Activated effector memory CD4-positive, alpha-beta T cell treated with Interleukin-2 at 50 U/mL for 16 hours (primary cell): ENCODE results near the gene SIL1.
"Not testable (repeated sequence)": the region's sequence is repeated elsewhere in the genome, so short reads cannot be mapped to it uniquely, and the experiment has no call there.

Source experiments
- DNase-seq: peaks from one replicate; pipeline ENCODE4 v3.0.0-alpha.2; 2020

Gene SIL1

GRCh38 chr5:139104577-139105276 lies 93.4 kb downstream of the SIL1 start:
- DNase-seq, result no peak

- DNase-seq, result no peak
These were observed 94.4 kb downstream of the SIL1 start for GRCh38 chr5:139103762-139104161.

GRCh38 chr5:139100825-139101224 lies 97.3 kb downstream of the SIL1 start:
- DNase-seq, result no peak

GRCh38 chr5:139094154-139095131 lies 103.7 kb downstream of the SIL1 start:
- no peak for DNase-seq

- DNase-seq, result no peak
These were observed 105.3 kb downstream of the SIL1 start for GRCh38 chr5:139092741-139093343.

- DNase-seq, result no peak
These were observed 106.6 kb downstream of the SIL1 start for GRCh38 chr5:139091439-139092156.

GRCh38 chr5:139090581-139090980 lies 107.6 kb downstream of the SIL1 start:
- DNase-seq, result no peak

GRCh38 chr5:139088024-139088423 lies 110.1 kb downstream of the SIL1 start:
- DNase-seq, result no peak

- no peak for DNase-seq
These were observed 115.2 kb downstream of the SIL1 start for GRCh38 chr5:139082813-139083498.

- no peak for DNase-seq
These were observed 118.1 kb downstream of the SIL1 start for GRCh38 chr5:139079991-139080610.

- DNase-seq, result no peak
These were observed 118.8 kb downstream of the SIL1 start for GRCh38 chr5:139079225-139079990.

- no peak for DNase-seq
These were observed 119.8 kb downstream of the SIL1 start for GRCh38 chr5:139078345-139078744.

- no peak for DNase-seq
These were observed 120.3 kb downstream of the SIL1 start for GRCh38 chr5:139077899-139078298.

GRCh38 chr5:139076111-139076510 lies 122.1 kb downstream of the SIL1 start:
- DNase-seq, result no peak

- no peak for DNase-seq
These were observed 122.8 kb downstream of the SIL1 start for GRCh38 chr5:139075066-139076050.

- not testable (repeated sequence) for DNase-seq
These were observed 124.2 kb downstream of the SIL1 start for GRCh38 chr5:139073956-139074355.

GRCh38 chr5:139068494-139069151 lies 129.5 kb downstream of the SIL1 start:
- DNase-seq, result no peak

- DNase-seq, result no peak
These were observed 130.1 kb downstream of the SIL1 start for GRCh38 chr5:139068060-139068459.

GRCh38 chr5:139065306-139065705 lies 132.9 kb downstream of the SIL1 start:
- no peak for DNase-seq
